HUES64 (cell line): ENCODE measurements around the gene CALY.

Experiments used
- H3K27ac ChIP-seq: 2 replicates; pipeline ENCODE4 v1.7.0; 2013; ENCODE audit warnings: low read depth, low read length, inconsistent platforms
- H3K27me3 ChIP-seq: 2 replicates; pipeline ENCODE4 v1.6.1; 2013; ENCODE audit warnings: mild to moderate bottlenecking, low read length; ENCODE audit not compliant: insufficient read depth
- H3K36me3 ChIP-seq: 2 replicates; pipeline ENCODE4 v1.6.1; 2013; ENCODE audit warnings: mild to moderate bottlenecking, low read length; ENCODE audit not compliant: insufficient read depth
- H3K4me1 ChIP-seq: 2 replicates; pipeline ENCODE4 v1.6.1; 2013; ENCODE audit warnings: mild to moderate bottlenecking, low read length, moderate library complexity; ENCODE audit not compliant: insufficient read depth
- H3K4me3 ChIP-seq: 2 replicates; pipeline ENCODE4 v1.5.1; 2013; ENCODE audit warnings: mild to moderate bottlenecking, low read length, moderate library complexity
- H3K9ac ChIP-seq: 2 replicates; pipeline ENCODE4 v1.6.1; 2013; ENCODE audit warnings: mild to moderate bottlenecking, low read depth, low read length
- H3K9me3 ChIP-seq: 2 replicates; pipeline ENCODE4 v1.6.1; 2013; ENCODE audit warnings: low read depth, low read length; ENCODE audit not compliant: insufficient read depth
- WGBS: fragments of 150-250, 120-280 bp; methylation state at CpG from one replicate; pipeline ENCODE4 v1.1.7; 2013; ENCODE audit warnings: missing lambda C conversion rate; 5-methylcytosine and 5-hydroxymethylcytosine counted together

CALY gene

DNA sequence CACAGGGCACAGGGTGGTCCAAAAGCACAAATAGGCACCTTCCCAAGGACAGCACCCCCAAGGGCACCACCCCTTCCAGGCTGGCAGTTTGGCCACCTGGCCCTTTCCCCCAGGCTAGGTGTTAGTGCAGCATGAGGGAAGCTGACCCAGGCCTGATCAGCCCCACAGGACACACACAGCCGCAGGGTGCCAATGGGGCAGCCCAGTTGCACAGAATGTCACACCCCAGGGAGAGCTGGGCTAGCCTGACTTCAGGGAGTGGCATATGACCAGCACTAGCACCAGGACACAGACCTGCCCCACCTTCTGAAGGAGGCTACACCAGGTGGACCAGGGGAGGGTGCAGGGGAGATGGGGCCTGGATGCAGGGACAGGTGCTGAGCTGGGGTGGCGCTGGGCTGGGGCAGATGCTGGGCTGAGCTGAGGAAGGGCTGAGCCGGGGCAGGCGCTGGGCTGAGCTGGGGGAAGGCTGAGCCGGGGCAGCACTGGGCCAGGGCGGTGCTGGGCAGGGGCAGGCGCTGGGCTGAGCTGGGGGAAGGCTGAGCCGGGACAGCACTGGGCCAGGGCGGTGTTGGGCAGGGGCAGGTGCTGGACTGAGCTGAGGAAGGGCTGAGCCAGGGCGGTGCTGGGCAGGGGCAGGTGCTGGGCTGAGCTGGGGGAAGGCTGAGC, 56.2 kb downstream of the CALY start:
- H3K36me3 ChIP-seq, result peaks cover 58% of the 10 kb centered on the region
- 91% methylated on average over 10 of the region's 10 CpGs for WGBS

DNA sequence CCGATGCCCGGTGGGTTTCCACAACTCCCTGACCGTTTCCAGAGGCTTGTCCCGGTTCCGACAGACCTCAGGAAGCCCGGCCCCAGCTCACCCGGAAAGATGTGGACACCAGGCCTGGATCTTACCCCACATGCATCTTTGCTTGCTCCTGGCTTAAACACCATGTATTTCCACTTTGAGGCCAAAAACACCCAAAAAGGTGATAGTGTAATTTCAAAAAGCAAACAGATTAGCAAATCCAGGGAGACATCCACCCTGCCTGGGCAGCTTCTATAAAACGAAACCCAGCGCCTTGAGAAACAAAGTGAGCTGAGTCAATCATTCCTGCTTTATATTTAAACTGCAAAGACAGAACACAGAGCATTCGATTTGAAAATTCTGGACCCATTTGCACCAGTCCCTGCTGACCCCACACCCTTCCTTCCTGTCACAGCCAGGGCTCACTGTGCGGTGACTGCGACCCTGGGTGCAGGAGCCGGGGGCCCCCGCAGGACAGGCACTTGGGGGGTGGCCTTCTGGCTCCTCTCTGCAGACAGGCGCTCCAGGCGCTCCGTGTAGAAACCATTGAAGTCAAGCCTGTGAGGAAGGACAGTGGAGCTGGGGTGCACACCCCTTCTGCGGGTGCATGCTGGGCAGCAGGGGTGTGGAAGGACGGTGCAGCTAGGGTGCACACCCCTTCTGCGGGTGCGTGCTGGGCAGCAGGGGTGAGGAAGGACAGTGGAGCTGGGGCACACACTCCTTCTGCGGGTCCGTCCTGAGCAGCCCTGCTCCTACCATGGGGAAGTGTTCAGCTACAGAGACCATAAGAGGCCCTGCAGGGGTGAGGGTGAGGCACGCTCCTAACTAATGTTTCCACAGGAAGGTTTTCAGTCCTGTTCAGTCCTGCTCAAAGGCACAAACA, 57.1 kb downstream of the CALY start:
- H3K4me3 ChIP-seq, result no peak overlapping the region
- H3K4me1 ChIP-seq, result 0 out of 2 replicates have a peak, but pooled peaks cover 3% of the 10 kb centered on the region
- no peak overlapping the region for H3K27ac ChIP-seq
- peaks cover 12% of the 10 kb centered on the region for H3K27me3 ChIP-seq
- H3K9ac ChIP-seq, result no peak overlapping the region; the same call in 1 of the 2 replicates
- no peaks in the 10 kb centered on the region for H3K9me3 ChIP-seq
- peaks cover 49% of the 10 kb centered on the region for H3K36me3 ChIP-seq
- 93% methylated on average over 24 of the region's 24 CpGs for WGBS

More for the DNA sequence above, 56.2 kb downstream of the CALY start:
- no peaks in the 10 kb centered on the region for H3K9me3 ChIP-seq
- 0 out of 2 replicates have a peak, but pooled peaks cover 3% of the 10 kb centered on the region for H3K4me1 ChIP-seq
- H3K27ac ChIP-seq, result no peak overlapping the region
- H3K4me3 ChIP-seq, result no peak overlapping the region
- H3K27me3 ChIP-seq, result peaks cover 11% of the 10 kb centered on the region
- no peak overlapping the region for H3K9ac ChIP-seq

DNA sequence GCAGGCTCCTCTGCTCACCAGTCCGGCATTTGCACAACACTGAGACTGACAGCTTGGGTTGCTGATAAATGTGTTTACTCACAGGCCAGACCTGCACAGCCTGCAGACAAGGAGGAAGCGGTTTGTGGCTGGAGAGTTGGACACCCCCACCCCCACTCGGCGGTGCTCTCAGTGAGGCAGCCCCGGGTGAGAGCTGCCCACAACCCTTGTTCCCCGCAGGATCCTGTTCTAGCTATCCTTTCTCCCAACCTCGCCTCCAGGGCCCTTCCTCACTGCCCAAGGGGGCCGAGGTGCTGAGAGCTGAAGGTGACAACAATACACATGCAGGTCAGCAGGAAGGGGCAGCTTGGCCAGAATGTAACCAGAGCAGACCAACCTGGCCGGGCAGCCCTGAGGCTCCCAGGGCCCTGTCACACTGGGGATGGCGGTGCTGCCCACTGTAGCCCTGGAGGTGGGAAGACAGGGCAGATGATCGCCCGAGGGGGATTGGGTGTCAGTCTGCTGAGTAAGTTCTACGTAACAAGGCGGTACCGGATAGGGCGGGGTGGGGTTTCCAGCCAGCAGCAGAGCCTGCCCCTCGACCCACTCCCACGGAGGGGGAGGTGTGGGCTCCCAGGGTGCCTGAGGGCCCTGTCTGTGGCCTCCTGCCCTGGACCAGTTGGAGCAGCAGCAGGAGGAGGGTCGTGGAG, 58.0 kb downstream of the CALY start:
- WGBS, result 88% methylated on average over 19 of the region's 19 CpGs

DNA sequence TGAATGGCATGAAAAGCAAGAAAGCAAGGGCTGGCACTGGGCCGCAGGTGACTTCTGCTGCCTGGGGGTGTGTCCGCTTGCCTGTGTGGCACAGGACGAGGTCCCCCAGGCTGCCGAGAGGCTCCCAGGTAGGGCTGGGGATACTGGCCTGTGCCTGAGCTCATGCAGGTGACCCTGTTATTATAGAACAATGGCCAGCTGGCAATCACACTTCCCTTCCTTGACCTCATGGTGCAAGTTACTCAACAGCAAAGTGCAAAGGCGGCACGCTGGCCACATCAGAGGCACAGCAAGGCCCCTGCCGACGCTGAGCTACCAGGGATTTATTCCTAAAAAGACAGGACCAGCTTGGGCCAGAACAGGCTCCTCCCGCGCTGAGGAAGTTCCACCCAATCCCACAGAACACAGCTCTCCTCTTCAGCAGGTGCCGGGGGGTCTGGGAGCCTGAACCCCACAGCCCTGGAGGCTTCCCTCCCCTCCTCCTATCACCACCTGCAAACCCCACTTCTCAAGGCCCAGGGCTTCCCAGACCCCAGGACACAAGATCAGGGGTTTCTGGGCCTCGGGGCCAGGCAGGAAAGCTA, 58.6 kb downstream of the CALY start:
- H3K4me3 ChIP-seq, result no peak overlapping the region
- no peak overlapping the region for H3K27ac ChIP-seq
- peaks cover 12% of the 10 kb centered on the region for H3K27me3 ChIP-seq
- H3K9me3 ChIP-seq, result no peaks in the 10 kb centered on the region
- no peak overlapping the region for H3K9ac ChIP-seq
- 90% methylated on average over 12 of the region's 12 CpGs for whole genome bisulfite sequencing
- H3K36me3 ChIP-seq, result peaks cover 34% of the 10 kb centered on the region
- 0 out of 2 replicates have a peak, but pooled peaks cover 3% of the 10 kb centered on the region for H3K4me1 ChIP-seq

More for the DNA sequence above, 58.0 kb downstream of the CALY start:
- no peak overlapping the region for H3K27ac ChIP-seq
- 0 out of 2 replicates have a peak, but pooled peaks cover 3% of the 10 kb centered on the region for H3K4me1 ChIP-seq
- H3K9me3 ChIP-seq, result no peaks in the 10 kb centered on the region
- no peak overlapping the region for H3K9ac ChIP-seq
- H3K4me3 ChIP-seq, result no peak overlapping the region
- peaks cover 12% of the 10 kb centered on the region for H3K27me3 ChIP-seq
- H3K36me3 ChIP-seq, result peaks cover 40% of the 10 kb centered on the region

DNA sequence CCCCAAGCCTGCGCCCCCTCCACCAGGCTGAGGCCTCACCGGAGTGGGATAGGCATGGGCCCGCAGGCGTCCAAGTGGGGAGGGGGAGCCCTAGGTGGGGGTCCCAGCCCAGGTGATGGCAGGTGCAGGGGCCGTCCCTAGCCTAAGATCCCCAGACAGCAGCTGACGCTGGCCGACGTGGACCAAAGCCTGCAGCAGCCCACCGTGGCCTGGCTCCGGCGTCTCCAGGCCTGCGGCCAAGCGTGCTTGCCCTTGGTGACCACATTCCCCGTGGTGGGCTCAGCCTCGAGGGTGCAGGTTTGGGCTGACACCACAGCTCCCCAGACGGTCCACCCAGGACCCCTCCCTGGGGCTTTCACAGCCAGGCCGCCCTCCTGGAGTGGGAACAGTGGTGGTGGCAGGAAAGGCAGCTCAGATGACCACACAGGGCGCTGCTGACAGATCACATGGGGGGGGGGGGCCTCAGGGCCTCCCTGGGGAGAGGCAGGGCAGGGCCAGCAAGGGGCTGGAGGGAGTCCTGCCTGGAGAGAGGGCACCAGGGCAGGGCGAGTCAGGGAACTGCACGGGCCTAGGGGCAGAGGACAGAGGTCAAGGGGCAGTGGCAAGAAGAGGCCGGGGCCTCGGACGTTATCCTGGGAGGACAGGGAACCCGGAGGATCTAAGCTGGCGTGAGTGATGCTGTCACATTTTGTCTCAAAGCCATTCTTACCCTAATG, 59.3 kb downstream of the CALY start:
- Histone ChIP-seq H3K4me1 (0 out of 2 replicates have a peak, but pooled peaks cover 3% of the 10 kb centered on the region), H3K27me3 (peaks cover 12% of the 10 kb centered on the region), H3K9ac (no peak overlapping the region), H3K27ac (no peak overlapping the region), H3K9me3 (no peaks in the 10 kb centered on the region), H3K36me3 (peaks cover 28% of the 10 kb centered on the region), H3K4me3 (peak overlapping the region; percentile 53; the same call in 1 of the 2 replicates)
- WGBS, result 81% methylated on average over 25 of the region's 25 CpGs

DNA sequence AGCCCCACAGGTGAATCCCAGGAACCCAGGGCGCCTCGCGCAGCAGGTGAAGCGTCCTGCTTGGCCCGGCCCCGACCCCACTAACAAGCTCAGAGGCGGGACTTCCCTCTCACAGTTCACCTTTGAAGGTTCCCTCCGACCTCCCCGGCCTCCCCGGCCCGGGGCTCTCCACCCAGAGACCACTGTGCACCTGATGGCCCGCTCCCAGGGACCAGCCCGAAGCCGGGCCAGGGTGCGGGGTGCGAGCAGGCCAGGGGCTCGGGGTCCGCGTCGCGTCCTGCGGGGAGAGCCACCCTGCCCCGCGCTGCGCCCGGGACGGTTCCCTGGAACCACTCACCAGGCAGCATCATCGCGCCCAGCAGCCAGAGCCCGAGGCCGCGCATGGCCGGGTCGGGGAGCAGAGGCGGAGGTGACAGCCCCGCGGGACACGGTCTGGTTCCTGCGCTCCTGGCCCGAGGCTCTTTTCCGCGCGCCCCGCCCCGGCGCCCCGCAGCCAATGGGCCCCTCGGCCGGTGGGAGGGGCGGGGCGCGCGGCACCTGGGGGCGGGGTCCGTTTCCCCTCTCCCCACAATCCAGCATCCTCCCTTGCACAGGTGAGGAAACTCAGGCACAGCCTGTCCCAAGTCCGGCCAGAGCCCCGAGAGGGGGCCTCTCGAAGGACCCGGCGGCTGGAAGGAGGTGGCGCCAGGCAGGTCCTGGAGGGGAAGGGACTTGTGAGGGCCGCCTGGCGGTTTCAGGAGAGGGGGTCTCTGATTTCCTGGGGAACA, 60.1 kb downstream of the CALY start, which contains the start of gene ADAM8:
Gene ADAM8, minus strand, starts transcription at position 434 of the 767 bp plus-strand sequence. Its CDS starts 51 bp downstream, at position 383.
- H3K36me3 ChIP-seq, result peaks cover 20% of the 10 kb centered on the region
- WGBS, result 8% methylated on average over 62 of the region's 63 CpGs
- peak within 1 kb of the TSS; percentile 53 for H3K4me3 ChIP-seq
- no peak within 1 kb of the TSS for H3K27ac ChIP-seq
- H3K9ac ChIP-seq, result no peak within 1 kb of the TSS; the same call in 1 of the 2 replicates
- H3K27me3 ChIP-seq, result peaks cover 12% of the 10 kb centered on the region
- H3K9me3 ChIP-seq, result no peaks in the 10 kb centered on the region
- 0 out of 2 replicates have a peak, but pooled peaks cover 3% of the 10 kb centered on the region for H3K4me1 ChIP-seq

DNA sequence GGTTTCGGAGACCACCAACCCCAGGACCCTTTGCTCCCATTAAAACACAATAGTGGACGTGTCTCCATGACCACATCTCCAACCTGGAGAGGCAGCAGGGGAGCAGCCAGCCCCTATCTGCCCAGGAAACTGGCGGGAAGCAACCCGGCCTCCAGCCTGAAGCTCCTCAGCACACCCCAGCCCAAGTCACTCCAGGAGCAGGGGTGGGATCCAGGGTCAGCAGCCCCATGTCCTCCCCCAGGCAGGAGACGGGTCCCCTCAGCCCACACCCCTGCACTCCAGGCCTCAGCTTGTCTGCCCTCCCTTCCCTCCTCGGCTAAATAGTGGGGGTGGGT, 60.6 kb downstream of the CALY start:
- 51% methylated on average over 6 of the region's 6 CpGs for WGBS

DNA sequence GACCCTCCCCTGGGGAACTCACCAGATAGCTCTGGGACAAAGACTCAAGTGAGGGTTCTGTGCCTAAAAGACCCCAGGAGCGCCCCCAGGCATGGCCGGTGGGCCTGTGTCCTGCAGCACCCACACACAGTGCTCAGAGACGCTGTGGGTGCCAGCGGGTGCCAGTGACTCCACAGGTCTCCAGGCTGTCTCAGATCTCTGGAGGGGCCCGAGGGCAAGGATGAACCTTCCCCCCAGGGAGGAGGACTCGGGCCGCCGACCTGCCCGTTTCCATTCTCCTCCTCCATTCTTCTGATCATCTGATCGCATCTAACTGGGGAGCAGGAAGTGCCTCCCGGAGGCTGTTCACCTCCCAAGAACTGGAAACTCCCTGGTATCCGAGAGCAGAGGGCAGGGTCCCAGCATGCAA, 61.0 kb downstream of the CALY start:
- H3K9ac ChIP-seq, result no peak overlapping the region
- H3K4me1 ChIP-seq, result 0 out of 2 replicates have a peak, but pooled peaks cover 3% of the 10 kb centered on the region
- no peak overlapping the region for H3K27ac ChIP-seq
- H3K27me3 ChIP-seq, result peaks cover 12% of the 10 kb centered on the region
- H3K36me3 ChIP-seq, result peaks cover 15% of the 10 kb centered on the region; the same call in 1 of the 2 replicates
- H3K4me3 ChIP-seq, result no peak overlapping the region; the same call in 1 of the 2 replicates
- H3K9me3 ChIP-seq, result no peaks in the 10 kb centered on the region
- WGBS, result 46% methylated on average over 12 of the region's 12 CpGs

More for the DNA sequence above, 60.6 kb downstream of the CALY start:
- Histone ChIP-seq H3K4me1 (0 out of 2 replicates have a peak, but pooled peaks cover 3% of the 10 kb centered on the region), H3K36me3 (peaks cover 15% of the 10 kb centered on the region; the same call in 1 of the 2 replicates), H3K27me3 (peaks cover 12% of the 10 kb centered on the region), H3K9me3 (no peaks in the 10 kb centered on the region), H3K4me3 (peak overlapping the region; percentile 53), H3K9ac (no peak overlapping the region), H3K27ac (no peak overlapping the region)

DNA sequence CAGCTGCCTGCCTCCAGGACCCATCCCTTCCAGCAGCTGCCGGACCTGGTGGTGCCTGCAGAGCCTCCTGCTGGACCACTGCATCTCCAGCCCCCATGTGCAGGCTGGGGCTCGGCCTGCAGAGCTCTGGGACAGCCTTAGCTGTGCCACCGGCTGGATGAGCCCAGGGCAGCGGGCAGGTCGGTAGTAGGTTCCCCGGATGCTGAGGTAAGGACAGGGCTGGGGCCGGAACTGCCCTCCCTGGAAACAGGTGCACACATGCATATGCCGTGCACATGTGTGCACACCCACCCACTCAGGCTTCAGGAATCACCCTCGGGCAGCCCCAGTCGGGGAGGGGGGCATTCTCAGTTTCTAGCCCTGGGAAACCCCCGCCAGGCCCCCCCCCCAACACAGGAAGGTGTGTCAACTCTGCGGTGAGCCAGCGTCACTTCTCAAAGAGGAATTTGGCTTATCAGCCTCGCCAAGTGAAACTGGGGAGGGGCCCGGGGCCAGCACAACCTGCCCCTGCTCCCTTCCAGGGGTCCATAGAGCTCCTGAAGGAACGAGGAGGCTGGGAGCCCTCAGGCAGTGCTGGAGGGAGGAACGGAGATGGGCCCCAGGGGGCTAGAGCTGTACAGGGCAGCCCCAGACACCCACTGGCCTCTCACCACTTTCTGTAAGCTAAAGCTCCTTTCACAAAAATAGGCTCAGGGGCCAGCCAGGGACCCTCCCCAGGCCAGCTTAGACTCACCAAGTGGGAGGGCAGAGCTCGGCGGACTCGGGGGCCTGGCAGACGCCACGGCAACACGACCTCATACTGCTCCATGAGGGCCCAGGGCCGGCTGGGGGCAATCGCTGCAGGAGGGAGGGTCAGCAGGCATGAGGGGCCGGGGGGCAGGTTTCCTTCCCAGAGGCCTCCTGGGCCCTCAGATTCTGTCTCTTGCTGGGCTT, 61.7 kb downstream of the CALY start:
- Histone ChIP-seq H3K9ac (no peak overlapping the region), H3K36me3 (peaks cover 9% of the 10 kb centered on the region; the same call in 1 of the 2 replicates), H3K27me3 (peaks cover 12% of the 10 kb centered on the region), H3K4me3 (no peak overlapping the region), H3K9me3 (no peaks in the 10 kb centered on the region), H3K27ac (no peak overlapping the region), H3K4me1 (0 out of 2 replicates have a peak, but pooled peaks cover 3% of the 10 kb centered on the region)
- 69% methylated on average over 25 of the region's 26 CpGs for WGBS
